GM18951 (cell line): ENCODE measurements around the gene FBXW7.

Experiments used
- POLR2A ChIP-seq: IDR thresholded peaks from 4 replicates; pipeline ENCODE4 v1.6.1; 2011; ENCODE audit warnings: mild to moderate bottlenecking; ENCODE audit not compliant: insufficient read length, insufficient read depth; ENCODE audit errors: extremely low read depth
- in situ Hi-C: fragments of 300-500 bp; cut with MboI; formaldehyde crosslinking; loops from one replicate; pipeline ENCODE4 v1.12.0; 2022; ENCODE audit warnings: low sequenced_read_pairs, mixed read lengths, inconsistent platforms; ENCODE audit not compliant: unreplicated experiment

Gene FBXW7

GRCh38 chr4:152436384-152436783 lies 99.5 kb downstream of the FBXW7 start:
- in situ Hi-C loops = no loop called here
- TF ChIP-seq POLR2A = no peak

GRCh38 chr4:152434011-152434410 lies 101.9 kb downstream of the FBXW7 start:
- no peak for TF ChIP-seq POLR2A
- in situ Hi-C loops = no loop called here

GRCh38 chr4:152431784-152432183 lies 104.1 kb downstream of the FBXW7 start:
- in situ Hi-C loops = no loop called here
- TF ChIP-seq POLR2A = no peak

GRCh38 chr4:152431291-152431690 lies 104.6 kb downstream of the FBXW7 start:
- in situ Hi-C loops = no loop called here
- no peak for TF ChIP-seq POLR2A

- in situ Hi-C loops = no loop called here
- TF ChIP-seq POLR2A = no peak
Measured at GRCh38 chr4:152430507-152430906, 105.4 kb downstream of the FBXW7 start.

- TF ChIP-seq POLR2A = no peak
Measured at GRCh38 chr4:152427981-152428380, 107.9 kb downstream of the FBXW7 start.

GRCh38 chr4:152424977-152425376 lies 110.9 kb downstream of the FBXW7 start:
- TF ChIP-seq POLR2A = no peak
- in situ Hi-C loops = no loop called here

More at GRCh38 chr4:152427981-152428380, 107.9 kb downstream of the FBXW7 start:
- in situ Hi-C loops = no loop called here

- no peak for TF ChIP-seq POLR2A
- in situ Hi-C loops = no loop called here
Measured at GRCh38 chr4:152424396-152424795, 111.5 kb downstream of the FBXW7 start.

GRCh38 chr4:152422817-152423320 lies 113.0 kb downstream of the FBXW7 start:
- no peak for TF ChIP-seq POLR2A
- in situ Hi-C loops = no loop called here

- in situ Hi-C loops = no loop called here
- TF ChIP-seq POLR2A = no peak
Measured at GRCh38 chr4:152421576-152421975, 114.3 kb downstream of the FBXW7 start.

GRCh38 chr4:152419809-152420208 lies 116.1 kb downstream of the FBXW7 start:
- in situ Hi-C loops = no loop called here

GRCh38 chr4:152417673-152418072 lies 118.2 kb downstream of the FBXW7 start:
- TF ChIP-seq POLR2A = no peak
- in situ Hi-C loops = no loop called here

More at GRCh38 chr4:152419809-152420208, 116.1 kb downstream of the FBXW7 start:
- TF ChIP-seq POLR2A = no peak

- TF ChIP-seq POLR2A = no peak
- in situ Hi-C loops = no loop called here
Measured at GRCh38 chr4:152415980-152416379, 119.9 kb downstream of the FBXW7 start.

- in situ Hi-C loops = no loop called here
- TF ChIP-seq POLR2A = no peak
Measured at GRCh38 chr4:152408514-152409327, 127.2 kb downstream of the FBXW7 start.

- in situ Hi-C loops = no loop called here
- no peak for TF ChIP-seq POLR2A
Measured at GRCh38 chr4:152401424-152401823, 134.5 kb downstream of the FBXW7 start.

- in situ Hi-C loops = no loop called here
Measured at GRCh38 chr4:152399246-152399645, 136.6 kb downstream of the FBXW7 start.

More at GRCh38 chr4:152399246-152399645, 136.6 kb downstream of the FBXW7 start:
- no peak for TF ChIP-seq POLR2A
